ENCODE measurements around the gene LAMA2.

LAMA2 gene

GRCh38 chr6:129089357-129089756 is 206.4 kb downstream of the LAMA2 start:
- no peak for DNase-seq

- no peak for DNase-seq
Measured at GRCh38 chr6:129094147-129094546, 211.2 kb downstream of the LAMA2 start.

GRCh38 chr6:129096651-129097290 is 213.8 kb downstream of the LAMA2 start:
- DNase-seq: no peak

- no peak for DNase-seq
Measured at GRCh38 chr6:129098061-129098553, 215.2 kb downstream of the LAMA2 start.

- DNase-seq: no peak
Measured at GRCh38 chr6:129099696-129100095, 216.8 kb downstream of the LAMA2 start.

- no peak for DNase-seq
Measured at GRCh38 chr6:129100164-129100563, 217.2 kb downstream of the LAMA2 start.

GRCh38 chr6:129102741-129103140 is 219.8 kb downstream of the LAMA2 start:
- no peak for DNase-seq

- DNase-seq: no peak
Measured at GRCh38 chr6:129104131-129104530, 221.2 kb downstream of the LAMA2 start.

GRCh38 chr6:129104560-129104959 is 221.6 kb downstream of the LAMA2 start:
- no peak for DNase-seq

- DNase-seq: no peak
Measured at GRCh38 chr6:129105035-129105434, 222.1 kb downstream of the LAMA2 start.

- no peak for DNase-seq
Measured at GRCh38 chr6:129105793-129106192, 222.9 kb downstream of the LAMA2 start.

- DNase-seq: no peak
Measured at GRCh38 chr6:129108337-129108736, 225.4 kb downstream of the LAMA2 start.

- no peak for DNase-seq
Measured at GRCh38 chr6:129110690-129111343, 227.9 kb downstream of the LAMA2 start.

GRCh38 chr6:129111346-129111745 is 228.4 kb downstream of the LAMA2 start:
- no peak for DNase-seq

- no peak for DNase-seq
Measured at GRCh38 chr6:129111853-129112252, 228.9 kb downstream of the LAMA2 start.

- no peak for DNase-seq
Measured at GRCh38 chr6:129112591-129112990, 229.7 kb downstream of the LAMA2 start.

- no peak for DNase-seq
Measured at GRCh38 chr6:129113637-129114036, 230.7 kb downstream of the LAMA2 start.

GRCh38 chr6:129114636-129115391 is 231.9 kb downstream of the LAMA2 start:
- DNase-seq: no peak

GRCh38 chr6:129115471-129115870 is 232.5 kb downstream of the LAMA2 start:
- DNase-seq: no peak

GRCh38 chr6:129117355-129117754 is 234.4 kb downstream of the LAMA2 start:
- DNase-seq: no peak

- no peak for DNase-seq
Measured at GRCh38 chr6:129120856-129121638, 238.1 kb downstream of the LAMA2 start.

GRCh38 chr6:129124347-129124746 is 241.4 kb downstream of the LAMA2 start:
- DNase-seq: no peak

GRCh38 chr6:129130106-129130505 is 247.2 kb downstream of the LAMA2 start:
- DNase-seq: no peak

All from SHP77 (cell line).